Measurements from ENCODE around the gene MUC12.
"Not testable (repeated sequence)": the region's sequence is repeated elsewhere in the genome, so short reads cannot be mapped to it uniquely, and the experiment has no call there.

The MUC12 gene

GRCh38 chr7:100962537-100962936 lies 6.8 kb upstream of the MUC12 start:
- DNase-seq (ENCODE audit: low read depth in 2 of 2) = no peak

GRCh38 chr7:100963386-100963785 lies 6.0 kb upstream of the MUC12 start:
- no peak for DNase-seq (ENCODE audit: low read depth in 2 of 2)

- no peak for DNase-seq (ENCODE audit: low read depth in 2 of 2)
Observed at GRCh38 chr7:100963874-100964273, 5.5 kb upstream of the MUC12 start.

- DNase-seq (ENCODE audit: low read depth in 2 of 2) = no peak
Observed at GRCh38 chr7:100964630-100965029, 4.7 kb upstream of the MUC12 start.

- no peak for DNase-seq (ENCODE audit: low read depth in 2 of 2)
Observed at GRCh38 chr7:100965045-100965722, 4.2 kb upstream of the MUC12 start.

- peak; percentile 43 to 44 for DNase-seq (ENCODE audit: low read depth in 2 of 2)
Observed at GRCh38 chr7:100965723-100966541, 3.4 kb upstream of the MUC12 start.

GRCh38 chr7:100966542-100967291 lies 2.6 kb upstream of the MUC12 start:
- DNase-seq (ENCODE audit: low read depth in 2 of 2) = no peak

- DNase-seq (ENCODE audit: low read depth in 2 of 2) = no peak
Observed at GRCh38 chr7:100967292-100967863, 2.0 kb upstream of the MUC12 start.

- DNase-seq (ENCODE audit: low read depth in 2 of 2) = no peak
Observed at GRCh38 chr7:100968031-100968430, 1.3 kb upstream of the MUC12 start.

GRCh38 chr7:100968650-100969049 lies 715 bp upstream of the MUC12 start:
- DNase-seq (ENCODE audit: low read depth in 2 of 2) = no peak

- no peak for DNase-seq (ENCODE audit: low read depth in 2 of 2)
Observed at GRCh38 chr7:100971111-100972001, 2.0 kb downstream of the MUC12 start.

- no peak for DNase-seq (ENCODE audit: low read depth in 2 of 2)
Observed at GRCh38 chr7:100972002-100972347, 2.6 kb downstream of the MUC12 start.

GRCh38 chr7:100974021-100974420 lies 4.7 kb downstream of the MUC12 start:
- no peak for DNase-seq (ENCODE audit: low read depth in 2 of 2)

GRCh38 chr7:100975371-100975821 lies 6.0 kb downstream of the MUC12 start:
- no peak for DNase-seq (ENCODE audit: low read depth in 2 of 2)

- DNase-seq (ENCODE audit: low read depth in 2 of 2) = no peak
Observed at GRCh38 chr7:100978300-100978699, 8.9 kb downstream of the MUC12 start.

- no peak for DNase-seq (ENCODE audit: low read depth in 2 of 2)
Observed at GRCh38 chr7:100983451-100984187, 14.3 kb downstream of the MUC12 start.

GRCh38 chr7:100984241-100984918 lies 15.0 kb downstream of the MUC12 start:
- not testable (repeated sequence) for DNase-seq (ENCODE audit: low read depth in 2 of 2)

- DNase-seq (ENCODE audit: low read depth in 2 of 2) = not testable (repeated sequence)
Observed at GRCh38 chr7:100985033-100985797, 15.8 kb downstream of the MUC12 start.

- no peak for DNase-seq (ENCODE audit: low read depth in 2 of 2)
Observed at GRCh38 chr7:100991631-100992030, 22.3 kb downstream of the MUC12 start.
